HCT116 (cell line): ENCODE results near the gene PHACTR1. TPM values are rescaled to one million over a fixed set of nuclear protein-coding genes. Genes with fewer than 3 reads are reported as not detected.

Experiments used
- ATAC-seq: fragments of 200-7000 bp; cut with Tn5 transposase; 2 replicates; pipeline ENCODE4 v1.9.1; 2020; ENCODE audit warnings: mild to moderate bottlenecking, moderate library complexity
- BruUV-seq: library from RNA; stranded (reverse); fragments of 400-500 nt; replicated peaks from 2 replicates; lab custom pipeline; 2021; lab: Mats Ljungman, UMichigan
- CTCF ChIA-PET: fragments of 300-600 bp; sonication (Branson Sonifier 250); formaldehyde crosslinking; loops from one replicate; lab custom pipeline; 2021; ENCODE audit warnings: antibody characterized with exemption; lab: Charles Lee
- POLR2A ChIA-PET: fragments of 300-600, 350-600 bp; sonication (Branson Sonifier 250); formaldehyde crosslinking; loops from one replicate; lab custom pipeline; 2021; ENCODE audit warnings: antibody characterized with exemption; lab: Charles Lee
- RAD21 ChIA-PET, 2 experiments: fragments of 300-600 bp; sonication (Branson Sonifier 250); formaldehyde crosslinking; loops; one replicate each; lab custom pipeline; 2023; ENCODE audit warnings: low total read pairs in 2 of 2; ENCODE audit not compliant: uncharacterized antibody in 2 of 2, unreplicated experiment in 2 of 2, low non-redundant PET in 1 of 2; lab: Charles Lee
- DNase-seq: peaks from one replicate; pipeline ENCODE4 v3.0.0-alpha.2; 2010; ENCODE audit warnings: low read depth, low spot score
- H2AFZ ChIP-seq: fragments of 200-600 bp; shearing (Covaris generic), sonication (generic); 2 replicates; pipeline ENCODE4 v1.6.1; 2017; ENCODE audit warnings: low read depth, mixed run types, mixed read lengths, antibody characterized with exemption, low read length; ENCODE audit not compliant: poor library complexity, severe bottlenecking
- H3K27ac ChIP-seq: 2 replicates; pipeline ENCODE4 v1.5.1; 2012; ENCODE audit warnings: low read depth, low read length
- H3K27me3 ChIP-seq: fragments of 200-600 bp; sonication (generic); 2 replicates; pipeline ENCODE4 v1.6.1; 2016; ENCODE audit warnings: mixed run types, low read length, mixed read lengths; ENCODE audit not compliant: insufficient read depth
- H3K36me3 ChIP-seq, 2 experiments: fragments of 200-500 bp in 1 of 2; fragments of 200-600 bp in 1 of 2; sonication (Bioruptor generic) in 1 of 2; sonication (generic) in 1 of 2; 2 replicates each; pipeline versions ENCODE4 v1.5.1 to v1.6.1; 2014 to 2016; ENCODE audit warnings: low read length in 2 of 2, inconsistent platforms in 1 of 2, mixed read lengths in 1 of 2, mixed run types in 1 of 2; ENCODE audit not compliant: insufficient read depth in 2 of 2, control insufficient read depth in 1 of 2
- H3K4me1 ChIP-seq, 2 experiments: fragments of 200-600 bp in 1 of 2; sonication (generic) in 1 of 2; 2 replicates each; pipeline versions ENCODE4 v1.5.1 to v1.6.1; 2012 to 2017; ENCODE audit warnings: low read length in 2 of 2, inconsistent platforms in 1 of 2, mild to moderate bottlenecking in 1 of 2, mixed read lengths in 1 of 2, mixed run types in 1 of 2, moderate library complexity in 1 of 2; ENCODE audit not compliant: insufficient read depth in 2 of 2, control insufficient read depth in 1 of 2
- H3K4me2 ChIP-seq: fragments of 200-600 bp; sonication (generic); 2 replicates; pipeline ENCODE4 v1.6.1; 2017; ENCODE audit warnings: mixed run types, low read length, mixed read lengths
- H3K4me3 ChIP-seq, 2 experiments: fragments of 200-600 bp in 1 of 2; sonication (generic) in 1 of 2; replicated peaks in 1 of 2; 2 replicates each; pipeline ENCODE4 v1.5.1; 2011 to 2016; ENCODE audit warnings: low read length in 2 of 2, control low read depth in 1 of 2, low read depth in 1 of 2, mild to moderate bottlenecking in 1 of 2, mixed read lengths in 1 of 2, mixed run types in 1 of 2
- H3K79me2 ChIP-seq: fragments of 200-600 bp; sonication (generic); 2 replicates; pipeline ENCODE4 v1.6.1; 2017; ENCODE audit warnings: mild to moderate bottlenecking, mixed run types, low read length, moderate library complexity, mixed read lengths; ENCODE audit not compliant: insufficient read depth
- H3K9ac ChIP-seq: fragments of 200-600 bp; sonication (generic); 2 replicates; pipeline ENCODE4 v1.6.1; 2016; ENCODE audit warnings: low read length, mixed read lengths
- H3K9me2 ChIP-seq: fragments of 200-600 bp; sonication (generic), shearing (Covaris generic); 2 replicates; pipeline ENCODE4 v1.6.1; 2017; ENCODE audit warnings: mixed run types, mild to moderate bottlenecking, moderate library complexity; ENCODE audit not compliant: insufficient read depth
- H3K9me3 ChIP-seq, 2 experiments: fragments of 200-500 bp in 1 of 2; fragments of 200-600 bp in 1 of 2; sonication (Bioruptor generic) in 1 of 2; sonication (generic) in 1 of 2; 2 replicates each; pipeline ENCODE4 v1.6.1; 2014 to 2017; ENCODE audit warnings: low read length in 2 of 2, mixed read lengths in 2 of 2, inconsistent platforms in 1 of 2, low read depth in 1 of 2, mild to moderate bottlenecking in 1 of 2, mixed run types in 1 of 2, moderate library complexity in 1 of 2; ENCODE audit not compliant: control insufficient read depth in 1 of 2, insufficient read depth in 1 of 2
- H4K20me1 ChIP-seq: fragments of 200-600 bp; sonication (generic), shearing (Covaris generic); 2 replicates; pipeline ENCODE4 v1.6.1; 2017; ENCODE audit warnings: mixed run types, mild to moderate bottlenecking, moderate library complexity; ENCODE audit not compliant: insufficient read depth
- CEBPB ChIP-seq: IDR thresholded peaks from 2 replicates; pipeline ENCODE4 v1.6.1; 2012; ENCODE audit warnings: low read depth
- POLR2AphosphoS5 ChIP-seq: IDR thresholded peaks from 2 replicates; pipeline ENCODE4 v1.6.1; 2011; ENCODE audit warnings: mild to moderate bottlenecking, low read depth, low read length, moderate library complexity
- REST ChIP-seq: IDR thresholded peaks from 2 replicates; pipeline ENCODE4 v1.6.1; 2012; ENCODE audit warnings: low read depth
- SIN3A ChIP-seq: IDR thresholded peaks from 2 replicates; pipeline ENCODE4 v1.6.1; 2012; ENCODE audit warnings: low read depth
- intact Hi-C: fragments of 100-400 bp; cut with micrococcal nuclease; formaldehyde crosslinking; loops from 2 replicates; pipeline ENCODE4 v1.10.0; 2022
- total RNA-seq: library from RNA; stranded (reverse); gene quantifications from one replicate; pipeline ENCODE4 v1.2.1, GENCODE V29; 2021; ENCODE audit not compliant: unreplicated experiment
- TF ChIP-seq, protein P1 (sequence below): IDR thresholded peaks from 2 replicates; pipeline ENCODE4 v1.6.1; 2011; ENCODE audit warnings: mild to moderate bottlenecking, low read length, moderate library complexity; ENCODE audit not compliant: insufficient replicate concordance; ENCODE audit errors: extremely low read depth

PHACTR1 gene
- total RNA-seq, 1 experiment from 2014 or later = 0.17 TPM

GRCh38 chr6:13282393-13283069 lies 566.0 kb downstream of the PHACTR1 start:
- no peak overlapping the region for H3K9ac ChIP-seq
- ChIA-PET CTCF (no interaction called here), POLR2A (no interaction called here), RAD21 (no interaction called here)
- no peaks in the 10 kb centered on the region for H3K4me1 ChIP-seq
- intact Hi-C loops = no loop called here
- no peaks in the 10 kb centered on the region for H4K20me1 ChIP-seq
- ATAC-seq = no peak
- no peaks in the 10 kb centered on the region for H3K27me3 ChIP-seq
- TF ChIP-seq POLR2AphosphoS5 (no peak), CEBPB (no peak)
- TF ChIP-seq, protein P1, sequence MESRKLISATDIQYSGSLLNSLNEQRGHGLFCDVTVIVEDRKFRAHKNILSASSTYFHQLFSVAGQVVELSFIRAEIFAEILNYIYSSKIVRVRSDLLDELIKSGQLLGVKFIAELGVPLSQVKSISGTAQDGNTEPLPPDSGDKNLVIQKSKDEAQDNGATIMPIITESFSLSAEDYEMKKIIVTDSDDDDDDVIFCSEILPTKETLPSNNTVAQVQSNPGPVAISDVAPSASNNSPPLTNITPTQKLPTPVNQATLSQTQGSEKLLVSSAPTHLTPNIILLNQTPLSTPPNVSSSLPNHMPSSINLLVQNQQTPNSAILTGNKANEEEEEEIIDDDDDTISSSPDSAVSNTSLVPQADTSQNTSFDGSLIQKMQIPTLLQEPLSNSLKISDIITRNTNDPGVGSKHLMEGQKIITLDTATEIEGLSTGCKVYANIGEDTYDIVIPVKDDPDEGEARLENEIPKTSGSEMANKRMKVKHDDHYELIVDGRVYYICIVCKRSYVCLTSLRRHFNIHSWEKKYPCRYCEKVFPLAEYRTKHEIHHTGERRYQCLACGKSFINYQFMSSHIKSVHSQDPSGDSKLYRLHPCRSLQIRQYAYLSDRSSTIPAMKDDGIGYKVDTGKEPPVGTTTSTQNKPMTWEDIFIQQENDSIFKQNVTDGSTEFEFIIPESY = no peak
- DNase-seq = no peak
- no peak overlapping the region for H3K4me2 ChIP-seq
- no TSS peak for BruUV-seq
- no peaks in the 10 kb centered on the region for H3K79me2 ChIP-seq
- H3K4me3 ChIP-seq = no peak overlapping the region
- H3K36me3 ChIP-seq = no peaks in the 10 kb centered on the region
- no peak overlapping the region for H2AFZ ChIP-seq
- no peak overlapping the region for H3K27ac ChIP-seq
- H3K9me2 ChIP-seq = no peaks in the 10 kb centered on the region
- peaks cover 0 to 4% of the 10 kb centered on the region in 2 experiments; a peak in 1 of 4 replicates for H3K9me3 ChIP-seq

DNA sequence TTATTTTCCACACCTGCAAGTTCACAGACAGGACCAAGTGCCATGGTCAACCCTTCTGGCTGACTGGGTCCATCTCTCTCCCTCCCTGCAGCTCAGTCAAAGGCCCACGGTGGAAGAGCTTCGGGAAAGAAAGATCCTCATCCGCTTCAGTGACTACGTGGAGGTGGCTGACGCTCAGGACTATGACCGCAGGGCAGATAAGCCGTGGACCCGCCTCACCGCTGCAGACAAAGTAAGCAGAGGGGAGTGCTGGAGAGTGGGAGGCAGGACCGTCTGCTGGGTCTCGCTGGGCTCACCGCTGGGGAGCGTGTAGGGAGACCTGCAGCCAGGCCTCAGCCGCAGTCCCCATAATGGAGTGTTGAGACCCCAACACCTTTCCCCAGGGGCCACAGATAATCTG lies 566.8 kb downstream of the PHACTR1 start:
- no peak for ATAC-seq

More for the DNA sequence above, 566.8 kb downstream of the PHACTR1 start:
- intact Hi-C loops = no loop called here
- Histone ChIP-seq H3K4me2 (no peak overlapping the region), H2AFZ (no peak overlapping the region), H3K4me3 (no peak overlapping the region), H3K9me2 (no peaks in the 10 kb centered on the region), H4K20me1 (no peaks in the 10 kb centered on the region), H3K79me2 (no peaks in the 10 kb centered on the region), H3K27me3 (no peaks in the 10 kb centered on the region), H3K4me1 (no peaks in the 10 kb centered on the region), H3K27ac (no peak overlapping the region), H3K36me3 (no peaks in the 10 kb centered on the region), H3K9ac (no peak overlapping the region), H3K9me3 (peaks cover 0 to 4% of the 10 kb centered on the region in 2 experiments; a peak in 1 of 4 replicates)
- ChIA-PET POLR2A (no interaction called here), CTCF (no interaction called here), RAD21 (no interaction called here)
- TF ChIP-seq REST (no peak), SIN3A (no peak)
- TF ChIP-seq, protein P1 = no peak
- DNase-seq = no peak
- BruUV-seq = no TSS peak
